ENCODE results near the gene PTPRD. TPM values are rescaled to one million over a fixed set of nuclear protein-coding genes. Genes with fewer than 3 reads are reported as not detected.

Gene PTPRD
- total RNA-seq, 1 experiment from 2014 or later: 70.1 TPM

DNA sequence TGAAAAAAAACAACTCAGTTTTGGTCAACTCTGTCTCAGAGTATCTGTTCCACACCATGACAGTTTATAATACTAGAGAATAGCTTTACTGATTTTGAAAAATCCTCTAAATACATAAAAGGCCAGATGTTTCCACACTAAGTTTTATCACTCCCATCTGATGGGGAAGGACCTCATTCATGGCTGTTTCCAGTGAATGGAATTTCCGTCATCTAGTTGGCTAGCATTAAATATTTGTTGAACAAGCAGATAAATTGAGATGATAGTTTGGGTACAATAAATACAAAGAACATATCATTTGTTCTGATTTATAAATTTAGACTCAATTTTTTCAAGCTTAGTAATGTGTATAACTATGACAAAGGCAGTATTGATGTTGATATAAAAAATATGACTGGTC lies 408.5 kb downstream of the PTPRD start:
- BruUV-seq (replicated peaks): no TSS peak

DNA sequence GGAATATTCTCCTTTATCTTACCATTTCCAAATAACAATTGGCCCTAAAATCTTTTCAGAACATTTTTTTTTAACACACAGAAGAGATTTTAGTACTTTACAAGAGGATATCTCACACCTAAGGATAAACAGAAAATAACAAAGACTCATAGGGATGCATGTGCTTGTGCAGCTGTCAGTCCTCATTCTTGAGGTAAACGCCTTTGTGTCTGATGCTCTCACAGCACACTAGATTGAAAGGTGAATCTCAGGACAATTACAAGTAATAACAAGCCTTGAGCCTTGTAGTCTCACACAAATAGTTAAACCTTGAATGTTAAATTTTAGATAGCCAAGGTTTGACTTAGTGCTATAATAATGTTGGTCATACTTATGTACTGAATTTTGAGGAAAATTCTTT lies 439.2 kb downstream of the PTPRD start:
- H3K9me3 Mint-ChIP-seq (ENCODE audit: unreplicated experiment): no peaks in the 10 kb centered on the region
- CTCF ChIA-PET: no interaction called here
- H3K4me1 Mint-ChIP-seq (ENCODE audit: low read depth, unreplicated experiment): no peaks in the 10 kb centered on the region
- no peak for DNase-seq
- Histone ChIP-seq H3K9me3 (no peaks in the 10 kb centered on the region), H3K36me3 (ENCODE audit: control insufficient read depth, insufficient read depth, low read length) (no peaks in the 10 kb centered on the region), H3K4me1 (no peaks in the 10 kb centered on the region), H3K4me3 (ENCODE audit: low read depth, low read length) (no peak overlapping the region), H3K27me3 (replicated peaks; ENCODE audit: control insufficient read depth, insufficient read depth, low read length) (no peaks in the 10 kb centered on the region)
- no peaks in the 10 kb centered on the region for H3K36me3 Mint-ChIP-seq (ENCODE audit: insufficient read depth, unreplicated experiment)
- POLR2A ChIA-PET: no interaction called here
- no peak overlapping the region for H3K4me3 Mint-ChIP-seq (ENCODE audit: unreplicated experiment)
- TF ChIP-seq, protein P1, sequence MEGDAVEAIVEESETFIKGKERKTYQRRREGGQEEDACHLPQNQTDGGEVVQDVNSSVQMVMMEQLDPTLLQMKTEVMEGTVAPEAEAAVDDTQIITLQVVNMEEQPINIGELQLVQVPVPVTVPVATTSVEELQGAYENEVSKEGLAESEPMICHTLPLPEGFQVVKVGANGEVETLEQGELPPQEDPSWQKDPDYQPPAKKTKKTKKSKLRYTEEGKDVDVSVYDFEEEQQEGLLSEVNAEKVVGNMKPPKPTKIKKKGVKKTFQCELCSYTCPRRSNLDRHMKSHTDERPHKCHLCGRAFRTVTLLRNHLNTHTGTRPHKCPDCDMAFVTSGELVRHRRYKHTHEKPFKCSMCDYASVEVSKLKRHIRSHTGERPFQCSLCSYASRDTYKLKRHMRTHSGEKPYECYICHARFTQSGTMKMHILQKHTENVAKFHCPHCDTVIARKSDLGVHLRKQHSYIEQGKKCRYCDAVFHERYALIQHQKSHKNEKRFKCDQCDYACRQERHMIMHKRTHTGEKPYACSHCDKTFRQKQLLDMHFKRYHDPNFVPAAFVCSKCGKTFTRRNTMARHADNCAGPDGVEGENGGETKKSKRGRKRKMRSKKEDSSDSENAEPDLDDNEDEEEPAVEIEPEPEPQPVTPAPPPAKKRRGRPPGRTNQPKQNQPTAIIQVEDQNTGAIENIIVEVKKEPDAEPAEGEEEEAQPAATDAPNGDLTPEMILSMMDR (IDR thresholded peaks at IDR 0.05; ENCODE audit: insufficient read depth in 1 of 2, low read depth in 1 of 2, low read length in 1 of 2, severe bottlenecking in 1 of 2, unreplicated experiment in 1 of 2): no peak
- intact Hi-C loops (cut with micrococcal nuclease; ENCODE audit: unreplicated experiment): no loop called here
- no peaks in the 10 kb centered on the region for H3K27me3 Mint-ChIP-seq (ENCODE audit: insufficient read depth, unreplicated experiment)
- no TSS peak for BruUV-seq (replicated peaks)
- no peak overlapping the region for H3K27ac Mint-ChIP-seq (ENCODE audit: unreplicated experiment)

More for the DNA sequence above, 408.5 kb downstream of the PTPRD start:
- intact Hi-C loops (cut with micrococcal nuclease; ENCODE audit: unreplicated experiment): no loop called here
- ChIA-PET POLR2A (no interaction called here), CTCF (no interaction called here)
- Mint-ChIP-seq H3K4me3 (ENCODE audit: unreplicated experiment) (no peak overlapping the region), H3K4me1 (ENCODE audit: low read depth, unreplicated experiment) (no peaks in the 10 kb centered on the region), H3K36me3 (ENCODE audit: insufficient read depth, unreplicated experiment) (no peaks in the 10 kb centered on the region), H3K9me3 (ENCODE audit: unreplicated experiment) (no peaks in the 10 kb centered on the region), H3K27ac (ENCODE audit: unreplicated experiment) (no peak overlapping the region), H3K27me3 (ENCODE audit: insufficient read depth, unreplicated experiment) (no peaks in the 10 kb centered on the region)
- TF ChIP-seq, protein P1 (IDR thresholded peaks at IDR 0.05; ENCODE audit: insufficient read depth in 1 of 2, low read depth in 1 of 2, low read length in 1 of 2, severe bottlenecking in 1 of 2, unreplicated experiment in 1 of 2): no peak
- no peak overlapping the region for H3K4me3 ChIP-seq (ENCODE audit: low read depth, low read length)
- no peaks in the 10 kb centered on the region for H3K9me3 ChIP-seq
- DNase-seq: no peak
- H3K36me3 ChIP-seq (ENCODE audit: control insufficient read depth, insufficient read depth, low read length): no peaks in the 10 kb centered on the region
- H3K27me3 ChIP-seq (replicated peaks; ENCODE audit: control insufficient read depth, insufficient read depth, low read length): no peaks in the 10 kb centered on the region
- no peaks in the 10 kb centered on the region for H3K4me1 ChIP-seq

DNA sequence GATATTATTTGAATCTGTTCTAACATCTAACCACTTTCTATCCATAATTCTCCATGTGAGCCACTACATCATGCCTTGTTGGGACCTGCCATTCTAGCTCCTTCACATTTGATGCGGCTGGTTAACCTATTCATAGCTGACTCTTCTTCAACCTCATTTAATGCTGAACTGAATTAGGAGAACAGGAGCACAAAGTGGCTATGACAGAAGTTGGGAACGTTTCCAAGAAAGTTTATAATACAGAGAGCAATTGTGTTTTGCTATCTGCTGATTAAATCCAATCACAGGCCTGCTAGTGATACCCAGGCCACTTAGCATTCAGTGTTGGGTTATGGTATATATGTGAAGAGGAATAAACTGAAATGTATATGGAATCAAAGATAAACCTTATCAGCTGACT lies 440.3 kb downstream of the PTPRD start:
- Histone ChIP-seq H3K27me3 (replicated peaks; ENCODE audit: control insufficient read depth, insufficient read depth, low read length) (no peaks in the 10 kb centered on the region), H3K4me1 (no peaks in the 10 kb centered on the region), H3K9me3 (no peaks in the 10 kb centered on the region), H3K36me3 (ENCODE audit: control insufficient read depth, insufficient read depth, low read length) (no peaks in the 10 kb centered on the region), H3K4me3 (ENCODE audit: low read depth, low read length) (no peak overlapping the region)
- Mint-ChIP-seq H3K4me1 (ENCODE audit: low read depth, unreplicated experiment) (no peaks in the 10 kb centered on the region), H3K27me3 (ENCODE audit: insufficient read depth, unreplicated experiment) (no peaks in the 10 kb centered on the region), H3K4me3 (ENCODE audit: unreplicated experiment) (no peak overlapping the region), H3K36me3 (ENCODE audit: insufficient read depth, unreplicated experiment) (no peaks in the 10 kb centered on the region), H3K9me3 (ENCODE audit: unreplicated experiment) (no peaks in the 10 kb centered on the region), H3K27ac (ENCODE audit: unreplicated experiment) (no peak overlapping the region)
- ChIA-PET CTCF (no interaction called here), POLR2A (no interaction called here)
- BruUV-seq (replicated peaks): no TSS peak
- TF ChIP-seq, protein P1 (IDR thresholded peaks at IDR 0.05; ENCODE audit: insufficient read depth in 1 of 2, low read depth in 1 of 2, low read length in 1 of 2, severe bottlenecking in 1 of 2, unreplicated experiment in 1 of 2): no peak
- no peak for DNase-seq
- intact Hi-C loops (cut with micrococcal nuclease; ENCODE audit: unreplicated experiment): no loop called here
